GM23248 (cell line): ENCODE data around the gene GAGE10.

Experiments used
- EZH2 ChIP-seq: fragments of 200-600 bp; sonication (generic); IDR thresholded peaks from 2 replicates; pipeline ENCODE4 v1.6.1; 2018; ENCODE audit warnings: antibody characterized with exemption, mild to moderate bottlenecking; ENCODE audit not compliant: insufficient read depth, poor library complexity, severe bottlenecking
- EZH2phosphoT487 ChIP-seq: fragments of 200-600 bp; sonication (generic); IDR thresholded peaks from 2 replicates; pipeline ENCODE4 v1.6.1; 2018; ENCODE audit warnings: antibody characterized with exemption, moderate library complexity, mild to moderate bottlenecking, low read depth; ENCODE audit not compliant: insufficient read depth

- no peak for TF ChIP-seq EZH2
- TF ChIP-seq EZH2phosphoT487: no peak
Observed at GRCh38 chrX:49257846-49258748, 45.3 kb upstream of the GAGE10 start.
